OCI-LY7 (cell line): ENCODE measurements around the gene ARMC9. TPM values are rescaled to one million over a fixed set of nuclear protein-coding genes. Genes with fewer than 3 reads are reported as not detected.

Experiments
- BruUV-seq: library from RNA; stranded (reverse); fragments of 400-500 nt; replicated peaks from 2 replicates; lab custom pipeline; 2021; lab: Mats Ljungman, UMichigan
- CTCF ChIA-PET: fragments of 300-600 bp; sonication (Branson Sonifier 250); formaldehyde crosslinking; loops from one replicate; lab custom pipeline; 2022; ENCODE audit warnings: antibody characterized with exemption; ENCODE audit not compliant: unreplicated experiment; lab: Charles Lee
- POLR2A ChIA-PET: fragments of 300-600 bp; sonication (Branson Sonifier 250); formaldehyde crosslinking; loops from one replicate; lab custom pipeline; 2022; ENCODE audit warnings: antibody characterized with exemption; lab: Charles Lee
- DNase-seq: peaks from one replicate; pipeline ENCODE4 v3.0.0-alpha.2; 2015; ENCODE audit warnings: low spot score
- H2AFZ ChIP-seq: fragments of 200-600 bp; sonication (generic), shearing (Covaris generic); 2 replicates; pipeline ENCODE4 v1.6.1; 2014; ENCODE audit warnings: mild to moderate bottlenecking, antibody characterized with exemption, low read length, moderate library complexity
- H3K27ac ChIP-seq: fragments of 200-600 bp; sonication (generic); 2 replicates; pipeline ENCODE4 v1.5.1; 2014; ENCODE audit warnings: mixed run types, low read depth, mild to moderate bottlenecking, moderate library complexity, low read length, inconsistent platforms; ENCODE audit not compliant: poor library complexity, severe bottlenecking
- H3K36me3 ChIP-seq: fragments of 200-600 bp; sonication (generic); 2 replicates; pipeline ENCODE4 v1.6.1; 2014; ENCODE audit warnings: mild to moderate bottlenecking, antibody characterized with exemption, low read length, moderate library complexity, mixed read lengths; ENCODE audit not compliant: insufficient read depth
- H3K4me1 ChIP-seq: fragments of 200-600 bp; sonication (generic); 2 replicates; pipeline ENCODE4 v1.5.1; 2014; ENCODE audit warnings: mild to moderate bottlenecking, low read length; ENCODE audit not compliant: insufficient read depth, poor library complexity, severe bottlenecking
- H3K4me2 ChIP-seq: fragments of 200-600 bp; sonication (generic); 2 replicates; pipeline ENCODE4 v1.6.1; 2014; ENCODE audit warnings: mild to moderate bottlenecking, low read length
- H3K4me3 ChIP-seq: fragments of 200-600 bp; sonication (generic); 2 replicates; pipeline ENCODE4 v1.5.1; 2014; ENCODE audit warnings: mild to moderate bottlenecking, low read depth, low read length; ENCODE audit not compliant: poor library complexity, severe bottlenecking
- H3K79me2 ChIP-seq: fragments of 200-600 bp; sonication (generic); 2 replicates; pipeline ENCODE4 v1.6.1; 2016; ENCODE audit warnings: low read depth, mild to moderate bottlenecking, low read length, moderate library complexity, mixed read lengths; ENCODE audit not compliant: insufficient read depth
- H3K9me2 ChIP-seq: fragments of 200-600 bp; sonication (generic); 2 replicates; pipeline ENCODE4 v1.6.1; 2016; ENCODE audit warnings: mild to moderate bottlenecking, low read length, mixed read lengths; ENCODE audit not compliant: insufficient read depth
- H3K9me3 ChIP-seq: fragments of 200-600 bp; sonication (generic); 2 replicates; pipeline ENCODE4 v1.6.1; 2014; ENCODE audit warnings: mild to moderate bottlenecking, mixed run types, low read length, mixed read lengths
- H4K20me1 ChIP-seq: fragments of 200-600 bp; sonication (generic); 2 replicates; pipeline ENCODE4 v1.6.1; 2014; ENCODE audit warnings: mild to moderate bottlenecking, antibody characterized with exemption, low read length, moderate library complexity, mixed read lengths; ENCODE audit not compliant: insufficient read depth
- CTCF ChIP-seq: fragments of 200-600 bp; sonication (generic); conservative IDR thresholded peaks from 2 replicates; pipeline ENCODE4 v1.5.1; 2014; ENCODE audit warnings: mild to moderate bottlenecking, antibody characterized with exemption, low read length, moderate library complexity, mixed read lengths
- EZH2phosphoT487 ChIP-seq: fragments of 200-600 bp; sonication (generic); IDR thresholded peaks from 2 replicates; pipeline ENCODE4 v1.6.1; 2018; ENCODE audit warnings: low read depth, borderline replicate concordance, mild to moderate bottlenecking, mixed run types, antibody characterized with exemption, low read length, moderate library complexity, mixed read lengths
- intact Hi-C: fragments of 100-400 bp; cut with micrococcal nuclease; formaldehyde crosslinking; loops from one replicate; pipeline ENCODE4 v1.10.0; 2022; ENCODE audit not compliant: unreplicated experiment
- total RNA-seq, 2 experiments: library from RNA; depleted of rRNA in 1 of 2; stranded (reverse); fragments of >200 nt in 1 of 2; shearing (Covaris generic) in 1 of 2; gene quantifications; 2 replicates each; pipeline ENCODE4 v1.2.3, GENCODE V29; 2014 to 2022

Gene ARMC9
- total RNA-seq, 2 experiments from 2014 or later, result 6.6 to 12.2 TPM

GRCh38 chr2:231284296-231284695 is 85.9 kb downstream of the ARMC9 start:
- no peak overlapping the region for H2AFZ ChIP-seq
- H3K4me1 ChIP-seq, result no peaks in the 10 kb centered on the region
- no peak overlapping the region for H3K4me3 ChIP-seq
- H3K79me2 ChIP-seq, result no peaks in the 10 kb centered on the region
- intact Hi-C loops, result no loop called here
- no TSS peak for BruUV-seq
- H3K4me2 ChIP-seq, result no peak overlapping the region
- no peaks in the 10 kb centered on the region for H3K9me3 ChIP-seq
- ChIA-PET POLR2A (no interaction called here), CTCF (no interaction called here)
- DNase-seq, result no peak
- no peaks in the 10 kb centered on the region for H3K9me2 ChIP-seq
- H3K36me3 ChIP-seq, result no peaks in the 10 kb centered on the region
- H3K27ac ChIP-seq, result no peak overlapping the region
- H4K20me1 ChIP-seq, result no peaks in the 10 kb centered on the region
- TF ChIP-seq EZH2phosphoT487 (no peak), CTCF (no peak)

- H3K9me3 ChIP-seq, result no peaks in the 10 kb centered on the region
- DNase-seq, result no peak
- H4K20me1 ChIP-seq, result no peaks in the 10 kb centered on the region
- H3K9me2 ChIP-seq, result no peaks in the 10 kb centered on the region
- no peak overlapping the region for H3K4me2 ChIP-seq
- no peaks in the 10 kb centered on the region for H3K36me3 ChIP-seq
- intact Hi-C loops, result no loop called here
- no peaks in the 10 kb centered on the region for H3K4me1 ChIP-seq
- H3K4me3 ChIP-seq, result no peak overlapping the region
- TF ChIP-seq EZH2phosphoT487 (no peak), CTCF (no peak)
- no peaks in the 10 kb centered on the region for H3K79me2 ChIP-seq
- ChIA-PET POLR2A (interaction anchor here (1.8 kb wide), 1 partner anchor 11 kb away, joined by 5 read pairs; no protein-coding TSS in a partner anchor), CTCF (no interaction called here)
- no TSS peak for BruUV-seq
- no peak overlapping the region for H3K27ac ChIP-seq
- H2AFZ ChIP-seq, result no peak overlapping the region
These were observed 88.5 kb downstream of the ARMC9 start for GRCh38 chr2:231286964-231287363.

- H3K9me2 ChIP-seq, result no peaks in the 10 kb centered on the region
- no peaks in the 10 kb centered on the region for H3K9me3 ChIP-seq
- no peak overlapping the region for H3K4me3 ChIP-seq
- H4K20me1 ChIP-seq, result no peaks in the 10 kb centered on the region
- no peak overlapping the region for H3K4me2 ChIP-seq
- H3K4me1 ChIP-seq, result no peaks in the 10 kb centered on the region
- POLR2A ChIA-PET, result interaction anchor here (0.7 to 1.8 kb wide), 3 partner anchors 9 to 159 kb away, joined by 3 to 5 read pairs (median 5); no protein-coding TSS in a partner anchor
- CTCF ChIA-PET, result no interaction called here
- H3K27ac ChIP-seq, result no peak overlapping the region
- intact Hi-C loops, result no loop called here
- no peak for TF ChIP-seq EZH2phosphoT487
- no peak for TF ChIP-seq CTCF
- no TSS peak for BruUV-seq
- no peaks in the 10 kb centered on the region for H3K79me2 ChIP-seq
- DNase-seq, result no peak
- H2AFZ ChIP-seq, result no peak overlapping the region
- no peaks in the 10 kb centered on the region for H3K36me3 ChIP-seq
These were observed 89.3 kb downstream of the ARMC9 start for GRCh38 chr2:231287696-231288095.
